Measurements from ENCODE around the gene CCDC27.

Gene CCDC27

GRCh38 chr1:3811595-3811911 is 59.3 kb downstream of the CCDC27 start:
- no peak for DNase-seq (ENCODE audit: low read depth)
- H3K4me3 ChIP-seq (ENCODE audit: low read depth, low read length) = no peak overlapping the region
- TF ChIP-seq CTCF (IDR thresholded peaks at IDR 0.05; ENCODE audit: low read depth, low read length, missing control alignments) = no peak
- in situ Hi-C loops (cut with HindIII; ENCODE audit: low sequenced_read_pairs) = no loop called here

GRCh38 chr1:3814065-3814464 is 61.8 kb downstream of the CCDC27 start:
- DNase-seq (ENCODE audit: low read depth) = no peak
- H3K4me3 ChIP-seq (ENCODE audit: low read depth, low read length) = no peak overlapping the region
- no peak for TF ChIP-seq CTCF (IDR thresholded peaks at IDR 0.05; ENCODE audit: low read depth, low read length, missing control alignments)
- in situ Hi-C loops (cut with HindIII; ENCODE audit: low sequenced_read_pairs) = no loop called here

GRCh38 chr1:3814771-3815561 is 62.7 kb downstream of the CCDC27 start:
- in situ Hi-C loops (cut with HindIII; ENCODE audit: low sequenced_read_pairs) = no loop called here
- no peak for TF ChIP-seq CTCF (IDR thresholded peaks at IDR 0.05; ENCODE audit: low read depth, low read length, missing control alignments)

GRCh38 chr1:3816331-3817137 is 64.3 kb downstream of the CCDC27 start:
- H3K4me3 ChIP-seq (ENCODE audit: low read depth, low read length) = no peak overlapping the region
- TF ChIP-seq CTCF (IDR thresholded peaks at IDR 0.05; ENCODE audit: low read depth, low read length, missing control alignments) = no peak
- in situ Hi-C loops (cut with HindIII; ENCODE audit: low sequenced_read_pairs) = no loop called here
- DNase-seq (ENCODE audit: low read depth) = no peak

More at GRCh38 chr1:3814771-3815561, 62.7 kb downstream of the CCDC27 start:
- no peak overlapping the region for H3K4me3 ChIP-seq (ENCODE audit: low read depth, low read length)
- DNase-seq (ENCODE audit: low read depth) = no peak

- TF ChIP-seq CTCF (IDR thresholded peaks at IDR 0.05; ENCODE audit: low read depth, low read length, missing control alignments) = no peak
- no peak for DNase-seq (ENCODE audit: low read depth)
- in situ Hi-C loops (cut with HindIII; ENCODE audit: low sequenced_read_pairs) = no loop called here
- H3K4me3 ChIP-seq (ENCODE audit: low read depth, low read length) = no peak overlapping the region
Measured at GRCh38 chr1:3817138-3817740, 65.0 kb downstream of the CCDC27 start.

- no peak overlapping the region for H3K4me3 ChIP-seq (ENCODE audit: low read depth, low read length)
- no peak for DNase-seq (ENCODE audit: low read depth)
- TF ChIP-seq CTCF (IDR thresholded peaks at IDR 0.05; ENCODE audit: low read depth, low read length, missing control alignments) = no peak
- in situ Hi-C loops (cut with HindIII; ENCODE audit: low sequenced_read_pairs) = no loop called here
Measured at GRCh38 chr1:3817821-3818597, 65.8 kb downstream of the CCDC27 start.
